Hippocampal formation (tissue), 2 donors: ENCODE data around the gene CDC25C.
"Not testable (repeated sequence)": the region's sequence is repeated elsewhere in the genome, so short reads cannot be mapped to it uniquely, and the experiment has no call there.

Experiments used
- DNase-seq, 2 donors: peaks; one replicate each; lab custom pipeline; 2025; lab: John Stamatoyannopoulos, UW

The CDC25C gene

GRCh38 chr5:138275895-138276294, 55.7 kb downstream of the CDC25C start:
- DNase-seq = no peak

- no peak for DNase-seq
These were observed 56.2 kb downstream of the CDC25C start for GRCh38 chr5:138275379-138275782.

DNA sequence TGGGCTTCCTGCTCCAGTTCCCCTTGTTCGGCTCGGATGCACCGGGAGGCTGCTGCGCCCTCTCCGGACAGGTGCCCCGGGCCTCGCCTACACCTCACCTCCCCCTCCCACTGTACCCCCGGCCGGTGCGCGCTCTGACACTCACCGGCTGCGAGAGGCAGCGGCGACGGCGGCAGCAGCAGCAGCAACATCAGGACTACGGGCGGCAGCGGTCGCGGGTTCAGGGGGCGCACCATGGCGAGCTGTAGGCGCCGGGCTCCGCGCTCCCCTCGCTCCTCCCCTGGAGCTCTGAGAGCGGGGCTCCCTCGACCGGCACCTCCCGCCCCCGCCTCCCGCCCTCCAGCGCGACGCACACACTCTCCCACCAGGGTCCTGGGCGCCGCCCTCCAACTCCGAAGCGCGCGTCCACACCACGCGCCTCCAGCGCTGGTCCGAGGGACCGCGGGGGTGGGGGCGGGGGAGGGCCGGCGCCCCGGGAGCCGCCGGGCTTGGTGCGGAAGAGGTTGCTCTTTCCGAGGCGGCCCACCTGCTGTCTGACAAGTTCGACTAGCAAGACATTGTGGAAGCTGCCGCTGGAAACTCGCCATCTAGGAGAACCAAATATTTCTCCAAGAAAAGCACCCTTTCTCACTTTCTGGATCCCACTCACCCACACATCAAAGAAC, 57.3 kb downstream of the CDC25C start, which contains the start of gene GFRA3:
Gene GFRA3 (minus strand): TSS at position 433 of the 665 bp plus-strand sequence. CDS start 197 bp downstream, at position 236.
- no peak for DNase-seq

DNA sequence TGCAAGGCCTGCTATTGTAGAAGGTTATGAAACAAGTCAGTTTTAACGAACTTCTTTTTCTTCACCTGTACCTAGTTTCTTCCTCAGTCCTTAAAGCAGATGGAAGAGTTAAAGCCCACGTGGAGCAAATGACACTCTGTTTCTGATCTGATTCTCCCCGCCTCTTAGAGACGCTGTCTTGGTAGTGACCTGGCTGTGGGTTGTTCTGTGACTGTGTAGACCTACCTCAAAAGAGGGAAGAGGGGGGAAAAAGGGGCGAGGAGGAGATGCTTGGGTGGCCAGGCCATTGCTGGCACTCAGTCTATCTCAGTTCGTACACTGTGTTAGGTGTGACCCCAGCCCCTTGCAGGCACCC, 57.8 kb downstream of the CDC25C start:
- DNase-seq = no peak

DNA sequence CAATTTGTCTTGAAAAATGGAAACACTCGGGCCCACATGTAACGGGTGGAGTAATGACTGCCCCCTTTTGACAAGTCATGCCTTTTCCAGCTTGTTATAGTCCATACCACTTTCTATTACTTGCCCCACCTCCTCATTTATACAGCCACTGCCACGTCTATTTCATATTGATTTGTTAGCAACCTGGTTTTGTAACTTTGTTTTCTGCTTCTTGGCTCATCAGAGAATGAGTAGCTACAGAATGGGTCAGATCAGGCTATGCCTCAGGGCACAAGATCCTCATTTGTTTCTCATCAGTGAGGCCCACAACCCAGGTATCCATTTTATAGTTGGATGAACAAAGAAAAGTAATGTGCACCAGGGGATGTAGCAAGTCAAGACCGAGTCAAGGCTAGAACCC, 58.9 kb downstream of the CDC25C start:
- DNase-seq = no peak

DNA sequence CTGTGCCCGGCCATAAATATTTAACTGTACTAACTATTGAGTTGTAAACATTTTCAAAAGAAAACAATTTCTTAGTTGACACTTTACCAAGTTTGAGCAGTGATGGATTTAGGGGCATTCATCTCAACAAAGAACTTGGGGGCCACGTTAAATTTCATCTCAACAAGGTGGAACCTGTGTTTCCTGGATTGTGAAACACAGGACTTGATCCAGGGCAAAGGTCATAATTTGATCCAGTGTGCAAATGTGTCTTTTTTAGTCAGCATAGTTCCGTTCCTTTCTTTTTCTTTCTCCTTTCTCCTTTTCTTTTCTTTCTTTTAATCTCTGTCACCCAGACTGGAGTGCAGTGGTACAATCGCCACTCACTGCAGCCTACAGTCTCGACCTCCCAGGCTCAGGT, 60.3 kb downstream of the CDC25C start:
- no peak for DNase-seq

DNA sequence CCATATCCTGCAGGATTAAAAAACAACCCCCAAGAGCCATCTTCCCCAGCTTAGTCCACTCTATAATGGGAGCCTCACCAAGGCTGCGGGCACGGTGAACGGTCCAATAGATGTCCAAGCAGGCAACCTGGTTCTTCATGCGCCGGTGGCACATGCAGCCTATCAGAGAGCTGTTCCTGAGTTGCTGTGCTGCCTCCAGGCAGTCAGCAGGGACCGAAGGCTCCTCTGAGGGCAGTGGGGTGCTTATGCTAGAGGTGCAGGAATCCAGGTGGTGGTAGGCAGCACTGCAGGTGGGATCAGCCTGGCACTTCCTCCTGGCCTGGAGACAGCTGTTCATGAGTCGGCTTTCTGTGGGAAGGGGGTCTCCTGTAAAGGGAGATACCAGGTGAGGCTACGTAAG, 67.4 kb downstream of the CDC25C start:
- no peak for DNase-seq

DNA sequence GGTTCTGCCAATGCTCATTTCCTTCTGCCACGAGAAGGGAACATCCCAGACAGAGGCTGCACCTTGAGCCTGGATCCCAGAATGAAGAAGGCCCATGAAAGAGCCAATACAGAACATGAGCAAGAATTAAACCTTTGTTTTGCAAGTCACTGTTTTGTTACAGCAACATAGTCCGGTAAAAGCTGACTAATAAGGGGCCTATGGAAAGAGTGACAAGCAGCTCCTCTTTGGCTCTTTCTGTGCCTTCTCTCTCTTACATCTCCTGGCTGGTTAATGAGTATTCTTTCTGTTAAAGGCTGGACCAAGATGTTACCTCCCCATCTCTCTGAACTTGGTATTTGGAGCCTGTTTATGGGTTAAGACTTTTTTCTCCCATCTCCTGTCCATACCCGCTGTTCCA, 68.0 kb downstream of the CDC25C start:
- DNase-seq = no peak

- DNase-seq = no peak
These were observed 72.8 kb downstream of the CDC25C start for GRCh38 chr5:138258704-138259292.

- no peak for DNase-seq
These were observed 74.0 kb downstream of the CDC25C start for GRCh38 chr5:138257583-138257982.

- no peak for DNase-seq
These were observed 78.7 kb downstream of the CDC25C start for GRCh38 chr5:138252944-138253343.

DNA sequence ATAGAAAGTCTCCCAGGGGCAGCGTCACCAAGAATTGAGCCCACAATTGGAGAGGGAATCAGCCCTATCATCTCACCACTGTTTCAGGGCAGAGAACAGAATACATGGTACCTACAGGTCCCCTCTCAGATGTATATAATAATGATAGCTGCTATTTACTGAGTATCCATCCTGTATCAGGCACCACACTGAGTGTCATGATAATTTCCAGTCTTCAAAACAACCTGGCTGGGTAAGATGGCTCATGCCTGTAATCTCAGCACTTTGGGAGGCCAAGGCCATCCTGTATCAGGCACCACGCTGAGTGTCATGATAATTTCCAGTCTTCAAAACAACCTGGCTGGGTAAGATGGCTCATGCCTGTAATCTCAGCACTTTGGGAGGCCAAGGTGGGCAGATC, 83.8 kb downstream of the CDC25C start:
- not testable (repeated sequence) for DNase-seq

- no peak for DNase-seq
These were observed 84.8 kb downstream of the CDC25C start for GRCh38 chr5:138246822-138247221.

DNA sequence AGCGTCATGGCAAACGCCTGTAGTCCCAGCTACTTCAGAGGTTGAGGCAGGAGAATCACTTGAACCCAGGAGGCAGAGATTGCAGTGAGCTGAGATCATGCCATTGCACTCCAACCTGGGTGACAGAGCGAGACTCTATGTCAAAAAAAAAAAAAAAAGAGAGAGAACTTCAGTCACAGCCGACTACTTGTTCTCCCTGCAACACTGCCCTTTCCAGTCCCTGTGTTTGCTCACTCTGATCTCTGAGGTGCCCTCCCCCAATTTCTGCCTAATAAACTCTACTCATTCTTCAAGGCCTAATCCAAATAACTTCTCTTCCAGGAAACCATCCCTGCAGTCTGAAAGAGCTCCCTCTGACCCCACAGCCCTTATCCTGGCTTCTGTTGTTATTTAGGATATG, 85.3 kb downstream of the CDC25C start:
- DNase-seq = no peak

DNA sequence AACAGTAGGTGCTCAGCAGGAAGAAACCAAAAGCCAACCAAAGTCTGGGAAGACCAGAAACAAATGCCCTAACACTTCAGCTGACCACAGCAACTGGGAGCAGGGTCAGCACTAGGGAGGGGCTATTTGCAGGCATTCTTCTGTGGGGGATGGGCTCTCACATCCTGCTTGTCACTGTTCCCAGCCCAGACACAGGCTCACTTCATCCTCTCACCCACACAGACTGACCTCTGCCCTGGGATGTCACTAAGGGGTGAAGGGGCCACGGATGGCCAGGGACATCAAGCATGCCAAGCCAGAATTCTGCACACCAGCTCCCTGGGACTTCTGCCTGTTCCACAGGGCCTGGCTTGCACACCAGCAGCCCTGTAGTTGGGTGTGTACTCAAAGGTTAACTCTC, 85.9 kb downstream of the CDC25C start:
- DNase-seq = no peak

- peak in 1 of 2 donors; percentile 9 for DNase-seq
These were observed 87.8 kb downstream of the CDC25C start for GRCh38 chr5:138243794-138244193.

DNA sequence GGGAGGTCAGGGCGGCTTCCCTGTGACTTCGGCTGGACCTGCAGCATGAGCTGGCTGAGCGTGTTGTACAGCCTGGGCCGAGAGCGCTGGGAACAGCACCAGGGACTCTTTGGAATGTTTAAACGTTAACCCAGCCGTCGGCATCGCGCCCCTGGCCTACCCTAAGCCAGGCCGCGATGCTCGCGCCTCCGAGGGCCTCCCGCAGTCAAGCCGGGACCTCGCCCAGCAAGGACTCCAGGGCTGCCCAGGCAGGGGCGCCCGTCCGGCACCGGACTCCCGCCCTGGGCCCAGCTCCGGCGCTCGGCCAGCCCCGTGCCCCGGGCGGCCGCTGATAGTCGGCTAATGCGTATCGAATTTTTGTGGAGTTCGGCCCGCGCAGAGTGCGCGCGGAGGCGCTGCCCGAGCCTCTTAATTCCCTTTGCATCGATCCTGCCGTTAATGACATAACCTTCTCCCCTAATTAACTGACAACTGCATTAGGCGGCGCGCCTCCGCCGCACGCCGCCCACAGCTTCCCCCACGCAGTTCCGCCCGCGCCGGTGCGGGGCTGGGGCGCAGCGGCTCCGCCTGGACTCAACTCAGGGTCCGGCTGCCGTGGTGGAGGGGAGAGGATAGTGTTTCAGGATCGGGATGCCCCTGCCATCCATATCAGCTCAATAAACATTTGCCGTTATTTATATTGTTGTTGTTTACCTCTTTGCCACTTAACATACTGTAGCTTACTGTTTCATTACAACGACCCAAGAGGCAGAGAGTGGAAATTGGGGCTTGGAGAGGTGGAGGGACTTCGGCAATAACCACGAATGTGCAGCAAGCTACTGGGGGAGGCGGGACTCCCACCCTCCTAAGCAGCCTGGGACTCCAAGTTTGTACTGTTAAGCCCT, 89.7 kb downstream of the CDC25C start:
- peak in 1 of 2 donors; percentile 7 for DNase-seq

GRCh38 chr5:138240650-138241385, 90.8 kb downstream of the CDC25C start:
- no peak for DNase-seq

DNA sequence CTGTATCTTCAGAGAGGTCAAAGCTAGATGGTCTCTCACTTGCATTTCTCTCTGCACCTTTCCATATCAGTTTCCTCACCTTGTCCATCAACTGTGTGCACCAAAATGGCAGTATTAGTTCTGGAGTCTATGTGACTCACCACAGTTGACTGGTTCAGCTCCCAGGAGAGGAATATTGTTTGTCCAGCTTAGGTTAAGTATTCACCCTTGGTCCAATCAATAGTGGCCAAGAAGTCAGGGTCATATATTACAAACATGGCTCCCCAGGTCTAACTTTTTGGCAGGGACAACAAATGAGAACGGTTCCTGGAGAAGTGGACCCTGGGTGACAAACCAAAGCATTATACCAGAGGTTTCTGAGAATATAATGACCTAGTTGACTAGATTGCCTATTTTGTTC, 93.6 kb downstream of the CDC25C start:
- DNase-seq = no peak
